Measurements from ENCODE around the gene PDGFA. TPM values are rescaled to one million over a fixed set of nuclear protein-coding genes. Genes with fewer than 3 reads are reported as not detected.

The PDGFA gene
- total and polyA plus RNA-seq, 12 donors: 2.9 to 28.6 (median 13.6) TPM

DNA sequence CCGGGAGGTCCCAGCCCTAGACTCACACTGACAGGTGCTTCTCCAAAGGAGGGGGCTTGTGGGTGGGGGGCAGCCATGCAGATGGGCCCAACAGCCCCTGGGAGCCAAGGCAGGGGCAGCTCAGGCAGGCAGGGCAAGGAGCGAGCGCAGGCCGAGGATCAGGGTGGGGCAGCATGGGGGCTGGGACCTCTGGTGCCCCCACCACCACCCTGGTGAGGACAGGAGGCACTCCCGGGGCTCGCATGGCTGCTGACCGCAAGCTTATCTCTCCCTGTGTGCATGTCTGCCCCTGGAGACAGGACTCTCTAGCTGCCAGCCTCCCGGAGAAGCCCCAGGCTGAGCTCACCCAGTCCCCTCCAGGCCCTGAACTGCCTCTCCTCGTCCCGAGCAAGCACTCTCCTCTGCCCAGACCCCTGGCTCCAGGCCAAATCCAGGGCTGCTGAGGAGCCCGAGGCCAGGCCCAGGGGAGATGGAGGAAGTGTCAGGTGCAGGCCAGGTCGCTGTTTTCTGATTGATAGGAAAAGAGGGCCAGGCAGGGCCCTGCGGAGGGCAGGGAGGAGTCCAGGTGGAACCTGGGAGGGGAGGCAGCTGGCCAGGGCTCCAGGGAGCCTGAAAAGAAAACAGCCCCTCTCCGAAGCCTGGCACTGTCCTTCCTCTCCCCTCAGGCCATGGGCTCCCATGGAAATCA, 39.0 kb downstream of the PDGFA start:
- 56 to 63% (median 59%) methylated on average over 4 to 14 of the region's 14 CpGs for WGBS, 4 donors
- no peak overlapping the region for H3K4me3 ChIP-seq
- intact Hi-C loops (cut with DNase I): no loop called here
- H3K27me3 ChIP-seq: peaks cover 8% of the 10 kb centered on the region
- H3K27ac ChIP-seq: no peak overlapping the region
- H3K36me3 ChIP-seq (replicated peaks in 1 of 2): no peaks in the 10 kb centered on the region
- TF ChIP-seq POLR2A (IDR thresholded peaks at IDR 0.05): no peak
- TF ChIP-seq, protein P1, sequence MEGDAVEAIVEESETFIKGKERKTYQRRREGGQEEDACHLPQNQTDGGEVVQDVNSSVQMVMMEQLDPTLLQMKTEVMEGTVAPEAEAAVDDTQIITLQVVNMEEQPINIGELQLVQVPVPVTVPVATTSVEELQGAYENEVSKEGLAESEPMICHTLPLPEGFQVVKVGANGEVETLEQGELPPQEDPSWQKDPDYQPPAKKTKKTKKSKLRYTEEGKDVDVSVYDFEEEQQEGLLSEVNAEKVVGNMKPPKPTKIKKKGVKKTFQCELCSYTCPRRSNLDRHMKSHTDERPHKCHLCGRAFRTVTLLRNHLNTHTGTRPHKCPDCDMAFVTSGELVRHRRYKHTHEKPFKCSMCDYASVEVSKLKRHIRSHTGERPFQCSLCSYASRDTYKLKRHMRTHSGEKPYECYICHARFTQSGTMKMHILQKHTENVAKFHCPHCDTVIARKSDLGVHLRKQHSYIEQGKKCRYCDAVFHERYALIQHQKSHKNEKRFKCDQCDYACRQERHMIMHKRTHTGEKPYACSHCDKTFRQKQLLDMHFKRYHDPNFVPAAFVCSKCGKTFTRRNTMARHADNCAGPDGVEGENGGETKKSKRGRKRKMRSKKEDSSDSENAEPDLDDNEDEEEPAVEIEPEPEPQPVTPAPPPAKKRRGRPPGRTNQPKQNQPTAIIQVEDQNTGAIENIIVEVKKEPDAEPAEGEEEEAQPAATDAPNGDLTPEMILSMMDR (IDR thresholded peaks at IDR 0.05): no peak
- H3K9me3 ChIP-seq (replicated peaks in 1 of 3): no peaks in the 10 kb centered on the region
- DNase-seq: peak in 1 of 7 donors; percentile 4
- no peaks in the 10 kb centered on the region for H3K4me1 ChIP-seq (replicated peaks in 1 of 2)

DNA sequence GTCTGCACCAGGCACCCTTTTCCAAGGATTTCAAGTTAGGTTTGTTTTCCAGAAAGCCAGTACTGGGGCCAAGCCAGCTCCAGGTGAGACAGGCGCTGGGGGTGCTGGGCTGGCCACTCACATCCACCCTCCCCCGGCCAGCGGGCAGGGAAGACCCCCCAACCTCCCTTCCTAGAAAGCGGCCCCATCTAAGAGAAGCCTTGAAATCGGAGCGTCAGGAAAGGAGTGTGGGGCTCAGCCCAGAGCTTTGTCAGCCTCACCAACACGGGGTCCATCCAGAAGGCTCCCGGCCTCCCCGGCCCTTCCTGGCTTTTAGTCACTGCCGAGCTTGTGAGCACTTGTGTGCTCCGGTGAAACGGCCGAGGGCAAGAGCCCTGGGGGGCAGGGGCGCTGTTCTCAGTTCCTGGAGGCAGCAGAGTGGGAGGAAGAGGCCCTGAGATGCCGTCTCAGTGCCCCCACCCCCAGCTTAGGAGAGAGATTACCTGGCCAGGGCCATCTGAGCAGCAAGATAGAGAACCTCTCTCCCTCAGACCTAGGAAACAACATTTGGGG, 39.6 kb downstream of the PDGFA start:
- intact Hi-C loops (cut with DNase I): no loop called here
- Histone ChIP-seq H3K9me3 (replicated peaks in 1 of 3) (no peaks in the 10 kb centered on the region), H3K36me3 (replicated peaks in 1 of 2) (no peaks in the 10 kb centered on the region), H3K4me3 (no peak overlapping the region), H3K4me1 (replicated peaks in 1 of 2) (no peaks in the 10 kb centered on the region), H3K27ac (no peak overlapping the region), H3K27me3 (peaks cover 8% of the 10 kb centered on the region)
- DNase-seq: peak in 1 of 7 donors; percentile 11
- WGBS, 4 donors: 42 to 69% (median 64%) methylated on average over 10 to 15 of the region's 15 CpGs
- TF ChIP-seq POLR2A (IDR thresholded peaks at IDR 0.05): no peak
- TF ChIP-seq, protein P1 (IDR thresholded peaks at IDR 0.05): no peak

DNA sequence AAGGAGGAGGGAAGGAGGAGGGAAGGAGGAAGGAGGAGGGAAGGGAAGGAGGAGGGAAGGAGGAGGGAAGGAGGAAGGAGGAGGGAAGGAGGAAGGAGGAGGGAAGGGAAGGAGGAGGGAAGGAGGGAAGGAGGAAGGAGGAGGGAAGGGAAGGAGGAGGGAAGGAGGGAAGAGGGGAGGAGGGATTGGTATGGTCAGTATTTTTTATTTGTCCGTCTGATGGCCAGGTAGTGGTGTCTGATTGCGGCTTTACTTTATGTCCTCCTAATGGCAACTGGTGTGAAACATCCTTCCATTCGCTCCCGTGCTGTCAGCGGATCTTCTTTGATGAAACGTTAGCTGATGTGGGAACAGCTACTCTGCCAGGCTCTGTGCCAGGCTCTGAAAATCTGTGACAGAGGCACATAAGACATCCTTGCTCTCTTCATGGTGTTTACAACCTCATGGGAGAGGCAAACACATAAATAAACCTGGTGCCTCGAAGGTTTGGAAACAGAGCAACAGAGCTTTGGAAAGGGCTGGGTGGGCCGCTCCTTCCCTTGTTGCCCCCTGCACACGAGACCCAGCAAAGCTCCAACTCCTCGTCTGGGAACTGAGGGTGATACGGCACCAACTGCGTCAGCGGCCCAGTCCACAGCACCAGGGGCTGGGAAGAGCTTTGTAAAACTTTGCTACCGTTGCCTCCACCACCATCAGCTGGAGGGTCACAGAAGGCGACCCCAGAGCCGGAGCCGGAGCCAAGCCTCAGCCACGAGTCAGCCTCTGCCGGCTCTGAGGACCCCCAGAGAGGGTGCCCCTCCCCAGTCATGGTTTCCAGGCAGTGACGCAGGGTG, 40.3 kb downstream of the PDGFA start:
- H3K4me3 ChIP-seq: no peak overlapping the region
- H3K27ac ChIP-seq: no peak overlapping the region
- 64 to 73% (median 71%) methylated on average over 20 of the region's 20 CpGs for WGBS, 4 donors
- no peaks in the 10 kb centered on the region for H3K36me3 ChIP-seq (replicated peaks in 1 of 2)
- H3K27me3 ChIP-seq: peaks cover 2% of the 10 kb centered on the region
- intact Hi-C loops (cut with DNase I): no loop called here
- peak in 1 of 7 donors; percentile 8 for DNase-seq
- no peaks in the 10 kb centered on the region for H3K9me3 ChIP-seq (replicated peaks in 1 of 3)
- H3K4me1 ChIP-seq (replicated peaks in 1 of 2): no peaks in the 10 kb centered on the region
- TF ChIP-seq, protein P1 (IDR thresholded peaks at IDR 0.05): no peak
- TF ChIP-seq POLR2A (IDR thresholded peaks at IDR 0.05): no peak

DNA sequence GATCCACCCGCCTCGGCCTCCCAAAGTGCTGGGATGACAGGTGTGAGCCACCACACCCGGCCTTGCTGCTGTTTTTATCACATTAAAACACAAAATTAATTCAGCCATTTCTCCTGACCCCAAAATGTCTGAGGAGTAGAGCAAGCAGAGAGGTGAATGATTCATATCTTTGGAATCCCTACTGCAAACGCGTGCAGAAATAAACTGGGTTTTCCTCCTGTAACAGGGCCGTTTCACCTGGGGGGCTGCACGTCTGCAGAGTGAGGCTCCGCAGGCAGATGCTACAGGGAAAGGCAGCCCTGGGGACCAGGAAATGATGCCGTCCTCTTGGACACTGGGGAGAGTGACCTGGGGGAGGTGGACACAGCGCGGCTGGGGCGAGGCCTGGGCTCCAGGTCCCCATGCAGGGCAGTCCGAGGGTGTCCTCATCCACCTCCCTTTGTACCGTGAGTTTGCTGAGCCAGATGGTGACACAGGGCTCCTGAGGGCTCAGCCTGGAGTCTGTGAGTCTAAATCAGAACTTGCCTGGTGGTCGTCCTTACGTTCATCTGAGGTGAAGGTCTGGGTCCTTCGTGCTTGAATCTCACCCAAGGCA, 41.9 kb downstream of the PDGFA start:
- no peak overlapping the region for H3K4me3 ChIP-seq
- H3K4me1 ChIP-seq (replicated peaks in 1 of 2): no peaks in the 10 kb centered on the region
- H3K36me3 ChIP-seq (replicated peaks in 1 of 2): no peaks in the 10 kb centered on the region
- no peaks in the 10 kb centered on the region for H3K27me3 ChIP-seq
- no peak overlapping the region for H3K27ac ChIP-seq
- intact Hi-C loops (cut with DNase I): no loop called here
- H3K9me3 ChIP-seq (replicated peaks in 1 of 3): no peaks in the 10 kb centered on the region
- DNase-seq: peak in 2 of 7 donors; percentile 4 to 5
- TF ChIP-seq, protein P1 (IDR thresholded peaks at IDR 0.05): no peak
- no peak for TF ChIP-seq POLR2A (IDR thresholded peaks at IDR 0.05)
- WGBS, 4 donors: 63 to 68% (median 64%) methylated on average over 8 to 17 of the region's 17 CpGs
